Breast epithelium (tissue), 3 donors: Measurements from ENCODE around the gene CDK19.

Experiments used
- CTCF ChIP-seq, 3 donors: fragments of 450-650 bp; IDR thresholded peaks; one replicate each; pipeline ENCODE4 v1.5.1; 2016 to 2017; ENCODE audit warnings: antibody characterized with exemption in 3 of 3, mild to moderate bottlenecking in 3 of 3, moderate library complexity in 3 of 3
- POLR2A ChIP-seq: fragments of 450-650 bp; IDR thresholded peaks from one replicate; pipeline ENCODE4 v1.6.1; 2016; ENCODE audit warnings: antibody characterized with exemption, mild to moderate bottlenecking, moderate library complexity
- POLR2AphosphoS5 ChIP-seq, 3 donors: sonication (generic); formaldehyde crosslinking; IDR thresholded peaks; one replicate each; pipeline ENCODE4 v1.6.1; 2017; ENCODE audit warnings: antibody characterized with exemption in 3 of 3

- TF ChIP-seq POLR2A = no peak
- no peak for TF ChIP-seq CTCF (IDR thresholded peaks at IDR 0.05)
- no peak for TF ChIP-seq POLR2AphosphoS5 (IDR thresholded peaks at IDR 0.05)
Observed at GRCh38 chr6:110593637-110594036, 221.6 kb downstream of the CDK19 start.
